IgD-negative memory B cell (primary cell): ENCODE measurements around the gene BRCA1. TPM values are rescaled to one million over a fixed set of nuclear protein-coding genes. Genes with fewer than 3 reads are reported as not detected.
"Not testable (repeated sequence)": the region's sequence is repeated elsewhere in the genome, so short reads cannot be mapped to it uniquely, and the experiment has no call there.

Source experiments
- H3K27ac Mint-ChIP-seq, 3 donors: one replicate each; pipeline ENCODE4 v1.8.0; 2020 to 2022; ENCODE audit warnings: mild to moderate bottlenecking in 3 of 3, mixed read lengths in 3 of 3, moderate library complexity in 1 of 3
- H3K27me3 Mint-ChIP-seq: one replicate; pipeline ENCODE4 v1.8.0; 2021; ENCODE audit warnings: mixed read lengths
- H3K36me3 Mint-ChIP-seq: one replicate; pipeline ENCODE4 v1.8.0; 2020; ENCODE audit warnings: mild to moderate bottlenecking, mixed read lengths
- H3K4me1 Mint-ChIP-seq, 3 donors: one replicate each; pipeline ENCODE4 v1.8.0; 2020 to 2022; ENCODE audit warnings: mixed read lengths in 3 of 3, mild to moderate bottlenecking in 1 of 3
- H3K4me3 Mint-ChIP-seq, 4 donors: one replicate each; pipeline ENCODE4 v1.8.0; 2020 to 2022; ENCODE audit warnings: mild to moderate bottlenecking in 4 of 4, mixed read lengths in 4 of 4, moderate library complexity in 3 of 4
- H3K9me3 Mint-ChIP-seq, 3 donors: one replicate each; pipeline ENCODE4 v1.8.0; 2020 to 2021; ENCODE audit warnings: mixed read lengths in 3 of 3, mild to moderate bottlenecking in 1 of 3
- polyA plus RNA-seq: library from polyadenylated mRNA; unstranded; fragments of 300-500 nt; fragmentation: Illumina TruSeq; gene quantifications from one replicate; pipeline ENCODE4 v1.2.3, GENCODE V29; 2021

The BRCA1 gene
- polyA plus RNA-seq, 1 donor from 2014 or later = 3.2 TPM

DNA sequence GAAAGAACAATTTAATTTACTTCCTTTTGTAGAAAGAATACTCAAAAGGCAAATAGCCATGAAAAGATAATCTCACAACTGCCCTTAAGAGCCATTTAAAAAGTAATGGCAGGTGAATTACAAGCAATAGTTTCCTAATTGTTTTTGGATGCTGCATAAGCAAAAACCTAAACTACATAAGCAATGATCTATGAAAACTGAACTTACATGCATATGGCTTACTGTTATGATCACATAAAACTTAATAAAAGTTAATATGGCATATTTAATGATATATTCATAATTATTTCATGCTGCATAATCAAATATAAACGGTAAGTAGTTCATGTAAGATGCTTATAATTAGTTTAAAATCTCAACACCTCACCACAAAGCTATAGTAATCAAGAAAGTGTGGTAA lies 18.6 kb downstream of the BRCA1 start:
- H3K36me3 Mint-ChIP-seq = peaks cover 13% of the 10 kb centered on the region
- H3K4me3 Mint-ChIP-seq = no peak overlapping the region
- no peak overlapping the region for H3K27ac Mint-ChIP-seq
- peaks cover 0 to 1% (median 0%) of the 10 kb centered on the region in 3 donors for H3K4me1 Mint-ChIP-seq
- H3K9me3 Mint-ChIP-seq = no peaks in the 10 kb centered on the region
- H3K27me3 Mint-ChIP-seq = no peaks in the 10 kb centered on the region

GRCh38 chr17:43105146-43105545 lies 20.0 kb downstream of the BRCA1 start:
- H3K27me3 Mint-ChIP-seq = no peaks in the 10 kb centered on the region
- peaks cover 13% of the 10 kb centered on the region for H3K36me3 Mint-ChIP-seq
- H3K4me3 Mint-ChIP-seq = no peak overlapping the region
- no peaks in the 10 kb centered on the region for H3K9me3 Mint-ChIP-seq
- peaks cover 0 to 1% (median 0%) of the 10 kb centered on the region in 3 donors for H3K4me1 Mint-ChIP-seq
- H3K27ac Mint-ChIP-seq = no peak overlapping the region

- no peak overlapping the region for H3K4me3 Mint-ChIP-seq
- no peaks in the 10 kb centered on the region for H3K9me3 Mint-ChIP-seq
- H3K36me3 Mint-ChIP-seq = peaks cover 13% of the 10 kb centered on the region
- peaks cover 0 to 1% (median 0%) of the 10 kb centered on the region in 3 donors for H3K4me1 Mint-ChIP-seq
- no peak overlapping the region for H3K27ac Mint-ChIP-seq
- H3K27me3 Mint-ChIP-seq = no peaks in the 10 kb centered on the region
These were observed 20.5 kb downstream of the BRCA1 start for GRCh38 chr17:43104665-43105064.

- not testable (repeated sequence) for H3K9me3 Mint-ChIP-seq, H3K36me3 Mint-ChIP-seq
These were observed 29.8 kb downstream of the BRCA1 start for GRCh38 chr17:43095364-43095763.

GRCh38 chr17:43094129-43094835 lies 30.9 kb downstream of the BRCA1 start:
- Mint-ChIP-seq H3K27me3 (no peaks in the 10 kb centered on the region), H3K4me3 (no peak overlapping the region), H3K36me3 (no peaks in the 10 kb centered on the region), H3K4me1 (no peaks in the 10 kb centered on the region), H3K9me3 (no peaks in the 10 kb centered on the region), H3K27ac (no peak overlapping the region)

More at GRCh38 chr17:43095364-43095763, 29.8 kb downstream of the BRCA1 start:
- H3K4me1 Mint-ChIP-seq, H3K4me3 Mint-ChIP-seq, H3K27me3 Mint-ChIP-seq, H3K27ac Mint-ChIP-seq: not testable (repeated sequence)

- Mint-ChIP-seq H3K4me3 (no peak overlapping the region), H3K27me3 (no peaks in the 10 kb centered on the region), H3K27ac (no peak overlapping the region)
These were observed 32.3 kb downstream of the BRCA1 start for GRCh38 chr17:43092901-43093300.

DNA sequence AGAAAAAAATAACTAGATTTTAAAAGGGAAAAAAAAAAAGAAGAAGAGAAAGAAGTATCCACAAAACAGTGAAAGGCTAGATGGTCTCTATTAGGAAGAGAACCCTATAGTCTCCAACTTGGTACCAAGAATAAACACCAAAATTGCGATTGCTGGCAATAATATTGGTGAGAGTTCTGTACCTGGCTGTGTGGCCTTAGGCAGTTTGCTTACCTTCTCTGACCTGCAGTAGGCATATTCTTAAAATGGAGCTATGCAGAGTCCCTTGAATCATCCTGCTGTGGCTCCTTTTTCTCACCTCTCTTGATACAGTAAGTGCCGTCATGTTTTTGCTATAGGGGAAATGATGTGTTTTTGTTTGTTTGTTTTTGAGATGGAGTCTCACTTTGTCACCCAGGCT lies 35.1 kb downstream of the BRCA1 start:
- Mint-ChIP-seq H3K27ac (no peak overlapping the region), H3K4me3 (no peak overlapping the region), H3K27me3 (no peaks in the 10 kb centered on the region), H3K4me1 (no peaks in the 10 kb centered on the region), H3K36me3 (no peaks in the 10 kb centered on the region), H3K9me3 (no peaks in the 10 kb centered on the region)

More at GRCh38 chr17:43092901-43093300, 32.3 kb downstream of the BRCA1 start:
- Mint-ChIP-seq H3K36me3 (no peaks in the 10 kb centered on the region), H3K9me3 (no peaks in the 10 kb centered on the region), H3K4me1 (no peaks in the 10 kb centered on the region)

- H3K36me3 Mint-ChIP-seq = no peaks in the 10 kb centered on the region
- no peak overlapping the region for H3K4me3 Mint-ChIP-seq
These were observed 39.7 kb downstream of the BRCA1 start for GRCh38 chr17:43085474-43085873.

GRCh38 chr17:43079641-43080302 lies 45.4 kb downstream of the BRCA1 start:
- Mint-ChIP-seq H3K27me3 (no peaks in the 10 kb centered on the region), H3K4me3 (no peak overlapping the region), H3K4me1 (no peaks in the 10 kb centered on the region), H3K36me3 (peaks cover 2% of the 10 kb centered on the region), H3K27ac (peak overlapping the region in 1 of 3 donors; percentile 91), H3K9me3 (no peaks in the 10 kb centered on the region)

More at GRCh38 chr17:43085474-43085873, 39.7 kb downstream of the BRCA1 start:
- Mint-ChIP-seq H3K9me3 (no peaks in the 10 kb centered on the region), H3K27ac (no peak overlapping the region), H3K4me1 (no peaks in the 10 kb centered on the region), H3K27me3 (no peaks in the 10 kb centered on the region)

- no peaks in the 10 kb centered on the region for H3K27me3 Mint-ChIP-seq
- no peak overlapping the region for H3K27ac Mint-ChIP-seq
- no peaks in the 10 kb centered on the region for H3K4me1 Mint-ChIP-seq
- H3K4me3 Mint-ChIP-seq = no peak overlapping the region
- no peaks in the 10 kb centered on the region for H3K9me3 Mint-ChIP-seq
- H3K36me3 Mint-ChIP-seq = peaks cover 6% of the 10 kb centered on the region
These were observed 50.3 kb downstream of the BRCA1 start for GRCh38 chr17:43074869-43075268.

- no peaks in the 10 kb centered on the region for H3K9me3 Mint-ChIP-seq
- H3K36me3 Mint-ChIP-seq = peaks cover 5% of the 10 kb centered on the region
These were observed 54.3 kb downstream of the BRCA1 start for GRCh38 chr17:43070872-43071271.

GRCh38 chr17:43070257-43070656 lies 54.9 kb downstream of the BRCA1 start:
- Mint-ChIP-seq H3K27me3 (no peaks in the 10 kb centered on the region), H3K4me1 (no peaks in the 10 kb centered on the region), H3K27ac (no peak overlapping the region), H3K36me3 (peaks cover 5% of the 10 kb centered on the region), H3K9me3 (no peaks in the 10 kb centered on the region), H3K4me3 (no peak overlapping the region)

More at GRCh38 chr17:43070872-43071271, 54.3 kb downstream of the BRCA1 start:
- Mint-ChIP-seq H3K4me1 (no peaks in the 10 kb centered on the region), H3K27ac (no peak overlapping the region), H3K4me3 (no peak overlapping the region), H3K27me3 (no peaks in the 10 kb centered on the region)

DNA sequence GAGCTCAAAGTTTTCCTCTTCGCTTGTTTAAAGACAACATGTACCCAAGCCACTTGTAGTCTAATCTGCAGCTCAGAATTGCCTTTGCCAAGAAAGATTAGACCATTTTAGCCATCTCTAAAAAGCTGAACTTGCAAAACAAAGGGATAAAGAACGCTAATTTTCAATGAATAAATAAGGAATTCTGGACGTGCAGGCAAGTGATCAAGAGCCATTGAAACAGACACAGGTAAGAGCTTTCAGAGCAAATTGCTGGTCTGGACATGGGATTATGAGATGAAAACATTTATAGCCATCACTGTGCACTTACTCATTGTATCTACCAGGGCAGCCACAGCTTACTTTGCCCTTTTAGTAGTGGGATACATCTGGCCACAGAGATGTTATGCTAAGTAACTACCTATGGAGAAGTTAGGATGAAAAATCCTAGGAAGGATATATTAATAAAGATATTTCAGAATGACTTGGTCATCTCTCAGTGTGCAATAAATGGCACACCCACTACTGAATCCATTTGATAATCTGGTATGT lies 55.7 kb downstream of the BRCA1 start:
- no peaks in the 10 kb centered on the region for H3K4me1 Mint-ChIP-seq
- H3K27me3 Mint-ChIP-seq = no peaks in the 10 kb centered on the region
- H3K4me3 Mint-ChIP-seq = no peak overlapping the region
- peaks cover 5% of the 10 kb centered on the region for H3K36me3 Mint-ChIP-seq
- no peaks in the 10 kb centered on the region for H3K9me3 Mint-ChIP-seq
- no peak overlapping the region for H3K27ac Mint-ChIP-seq

GRCh38 chr17:43068570-43069367 lies 56.4 kb downstream of the BRCA1 start:
- Mint-ChIP-seq H3K9me3 (no peaks in the 10 kb centered on the region), H3K4me1 (no peaks in the 10 kb centered on the region), H3K27ac (no peak overlapping the region), H3K27me3 (no peaks in the 10 kb centered on the region), H3K4me3 (no peak overlapping the region), H3K36me3 (peaks cover 5% of the 10 kb centered on the region)

GRCh38 chr17:43062984-43063638 lies 62.1 kb downstream of the BRCA1 start:
- Mint-ChIP-seq H3K4me3 (no peak overlapping the region), H3K36me3 (no peaks in the 10 kb centered on the region), H3K9me3 (no peaks in the 10 kb centered on the region), H3K4me1 (no peaks in the 10 kb centered on the region), H3K27ac (no peak overlapping the region), H3K27me3 (no peaks in the 10 kb centered on the region)
